GM21723 (cell line): ENCODE results near the gene SH3BP2.

Source experiments
- ATAC-seq: cut with Tn5 transposase; IDR thresholded peaks from one replicate; pipeline ENCODE4 v1.9.1; 2021; ENCODE audit warnings: mild to moderate bottlenecking, moderate library complexity; ENCODE audit not compliant: unreplicated experiment

Gene SH3BP2

GRCh38 chr4:2849267-2850152 lies 56.6 kb downstream of the SH3BP2 start:
- ATAC-seq = no peak

GRCh38 chr4:2850966-2851798 lies 58.3 kb downstream of the SH3BP2 start:
- ATAC-seq = no peak

GRCh38 chr4:2852481-2852921 lies 59.6 kb downstream of the SH3BP2 start:
- ATAC-seq = no peak

- ATAC-seq = no peak
Observed at GRCh38 chr4:2855584-2855983, 62.7 kb downstream of the SH3BP2 start.

DNA sequence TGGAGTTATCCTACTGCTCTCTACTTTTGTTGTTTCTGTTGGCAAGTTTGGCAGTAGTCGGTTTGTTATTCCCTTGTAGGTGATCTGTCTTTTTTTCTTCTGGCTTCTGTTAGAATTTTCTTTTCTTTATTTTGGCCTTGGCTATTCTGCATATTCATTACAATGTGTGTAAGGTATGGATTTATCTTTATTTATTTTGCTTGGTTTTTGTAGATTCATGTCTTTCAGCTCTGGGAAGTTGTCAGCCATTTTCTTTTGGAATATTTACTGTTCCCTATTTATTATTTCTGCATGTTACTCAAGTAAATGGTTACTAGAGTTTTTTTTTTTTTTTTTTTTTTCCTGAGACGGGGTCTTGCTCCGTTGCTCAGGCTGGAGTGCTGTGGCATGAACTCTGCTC lies 63.4 kb downstream of the SH3BP2 start:
- no peak for ATAC-seq

DNA sequence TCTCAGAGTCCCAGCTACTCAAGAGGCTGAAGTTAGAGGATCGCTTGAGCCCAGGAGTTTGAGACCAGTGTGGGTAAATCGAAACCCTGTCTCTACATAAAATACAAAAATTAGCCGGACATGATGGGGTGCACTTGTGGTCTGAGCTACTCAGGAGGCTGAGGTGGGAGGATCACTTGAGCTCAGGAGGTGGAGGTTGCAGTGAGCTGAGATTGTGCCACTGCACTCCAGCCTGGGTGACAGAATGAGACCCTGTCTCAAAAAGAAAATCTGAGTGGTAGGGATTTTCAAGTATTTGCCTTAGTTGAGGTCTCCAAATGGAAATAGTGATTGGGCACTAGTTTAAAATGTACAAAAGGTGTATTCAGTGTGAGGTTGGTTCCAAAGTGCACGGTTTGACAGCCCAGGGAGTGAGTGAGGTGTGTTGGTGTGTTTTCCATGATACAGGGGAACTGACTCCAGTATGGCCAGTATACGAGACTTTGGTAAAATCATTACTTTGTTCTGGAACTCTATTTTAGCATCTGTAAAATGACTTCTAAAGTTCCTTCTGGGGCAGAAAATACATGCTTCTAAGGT lies 64.6 kb downstream of the SH3BP2 start:
- no peak for ATAC-seq

DNA sequence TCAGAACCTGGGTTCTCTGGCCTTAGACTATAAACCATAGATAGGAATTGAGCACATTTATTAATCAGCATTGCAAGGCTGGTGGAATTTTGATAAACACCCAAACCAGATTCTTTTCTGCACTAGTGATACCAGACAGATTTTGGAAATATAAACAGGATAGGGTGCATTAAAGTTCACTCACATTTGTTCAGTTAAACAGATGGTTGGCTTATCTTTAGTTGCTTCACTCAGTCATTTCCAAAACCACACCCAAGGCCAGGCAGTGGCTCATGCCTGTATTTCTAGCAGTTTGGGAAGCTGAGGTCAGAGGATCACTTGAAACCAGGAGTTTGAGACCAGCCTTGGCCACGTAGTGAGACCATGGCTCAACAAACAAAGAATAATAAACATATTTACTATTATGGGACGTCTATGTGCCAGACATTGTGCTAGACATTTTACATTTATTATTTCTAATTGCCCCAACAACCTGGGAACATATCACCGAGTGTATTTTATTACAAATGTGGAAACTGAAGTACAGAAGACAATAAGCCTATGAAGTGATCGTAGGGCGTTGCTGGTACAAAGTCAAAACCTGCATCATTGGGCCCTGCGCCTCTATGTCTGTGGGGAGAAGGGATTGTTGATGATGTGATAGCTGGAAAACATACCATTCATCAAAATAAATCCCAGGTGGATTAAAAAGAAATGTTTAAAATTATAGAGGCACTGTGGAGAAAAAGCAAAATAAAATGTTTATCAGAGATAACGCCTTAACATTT lies 65.7 kb downstream of the SH3BP2 start:
- no peak for ATAC-seq

DNA sequence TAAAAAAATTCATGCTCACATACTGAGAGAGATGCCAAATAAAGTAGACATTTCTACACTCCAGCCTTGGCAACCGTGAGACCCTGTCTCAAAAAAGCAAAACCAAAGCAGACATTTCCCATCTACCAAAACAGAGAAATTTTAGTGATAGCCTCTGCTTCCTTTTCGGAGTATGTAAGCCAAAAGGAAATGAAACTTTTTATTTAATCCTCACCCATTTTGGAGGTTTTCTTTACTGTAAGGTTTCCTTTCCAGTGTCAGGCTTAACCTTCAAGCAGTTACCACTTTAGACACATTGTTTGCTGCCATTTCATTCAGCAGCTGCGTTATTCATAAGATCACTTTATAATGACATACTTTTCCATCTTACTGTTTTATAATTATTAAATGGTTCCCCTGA lies 66.6 kb downstream of the SH3BP2 start:
- ATAC-seq = no peak

DNA sequence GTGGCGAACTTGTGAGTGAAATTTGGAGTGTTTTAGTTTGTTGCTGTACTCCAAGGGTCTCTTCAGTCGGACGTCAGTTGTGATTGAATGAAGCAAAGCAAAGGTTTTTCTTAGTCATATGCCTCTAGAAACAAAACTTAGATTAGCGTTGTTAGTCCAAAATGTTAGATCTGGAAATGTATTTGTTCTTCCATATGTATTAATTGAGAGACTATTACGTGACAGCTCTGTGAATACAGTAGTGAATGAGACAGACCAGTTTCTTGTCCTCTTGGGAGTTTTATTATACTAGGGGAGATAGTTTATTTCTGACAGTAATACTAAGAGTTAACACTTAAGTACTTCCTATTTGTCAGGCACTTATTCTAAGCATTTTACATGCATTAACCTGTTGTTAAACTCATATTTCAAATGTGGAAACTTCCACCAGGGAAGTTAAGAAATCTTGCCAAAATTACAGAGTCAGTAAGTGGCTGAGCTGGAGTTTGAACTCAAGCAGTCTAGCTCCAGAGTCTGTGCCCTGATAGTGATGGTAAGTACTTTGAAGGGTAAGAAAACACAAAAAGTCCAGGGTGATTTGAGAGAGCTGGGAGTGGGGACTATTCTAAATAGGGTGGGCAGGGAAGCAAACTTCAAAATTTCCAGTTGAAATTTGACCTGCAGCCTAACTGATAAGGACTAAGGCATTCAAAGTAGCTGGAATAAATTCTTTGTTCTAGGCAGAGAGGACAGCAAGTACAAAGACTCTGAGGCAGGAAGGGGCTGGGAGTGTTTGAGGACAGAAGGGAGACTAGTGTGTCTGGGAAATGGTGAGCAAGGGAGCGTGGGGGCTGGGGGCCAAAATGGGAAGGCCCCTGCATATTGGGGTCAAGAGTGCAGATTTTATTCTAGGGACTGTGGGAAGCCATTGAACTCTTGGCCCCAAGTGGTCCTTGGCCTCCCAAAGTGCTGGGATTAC lies 67.8 kb downstream of the SH3BP2 start:
- ATAC-seq = no peak

- no peak for ATAC-seq
Observed at GRCh38 chr4:2861631-2862436, 68.9 kb downstream of the SH3BP2 start.

DNA sequence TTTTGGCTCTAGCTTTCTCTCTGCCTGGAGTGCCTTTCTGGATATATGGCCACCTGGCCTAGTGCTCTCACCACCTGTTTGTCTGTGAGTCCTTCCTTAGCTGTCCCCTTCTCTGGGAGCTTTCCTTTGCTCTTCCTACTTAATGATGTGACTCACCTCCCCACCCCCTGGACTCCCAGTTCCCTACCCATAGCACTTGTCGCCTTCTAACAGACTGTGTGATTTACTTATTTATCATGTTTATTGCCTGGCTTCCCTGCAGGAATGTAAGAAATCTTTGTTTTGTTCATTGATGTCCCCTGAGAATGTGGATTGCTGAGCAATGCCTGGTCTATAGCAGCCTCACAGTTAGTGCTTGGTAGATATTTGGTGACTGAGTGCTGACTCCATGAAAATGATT lies 69.6 kb downstream of the SH3BP2 start:
- no peak for ATAC-seq

DNA sequence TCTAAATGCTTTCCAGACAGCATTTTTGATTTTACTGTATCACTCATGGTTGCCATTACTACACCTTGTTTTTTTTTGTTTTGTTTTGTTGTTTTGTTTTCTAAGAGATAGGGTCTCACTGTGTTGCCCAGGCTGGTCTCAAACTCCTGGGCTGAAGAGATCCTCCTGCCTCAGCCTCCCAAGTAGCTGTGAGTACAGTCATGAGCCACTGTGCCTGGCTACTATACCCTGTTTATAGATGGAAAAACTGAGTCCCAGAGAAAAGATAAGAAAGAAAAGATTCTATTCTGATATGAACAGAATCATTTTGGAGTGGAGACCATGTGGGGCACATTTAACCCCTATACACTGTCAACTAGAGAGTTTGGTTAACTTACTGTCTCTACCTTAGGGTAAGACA lies 70.8 kb downstream of the SH3BP2 start:
- ATAC-seq = no peak

GRCh38 chr4:2865196-2865780 lies 72.4 kb downstream of the SH3BP2 start:
- ATAC-seq = no peak

GRCh38 chr4:2866160-2866861 lies 73.4 kb downstream of the SH3BP2 start:
- no peak for ATAC-seq

DNA sequence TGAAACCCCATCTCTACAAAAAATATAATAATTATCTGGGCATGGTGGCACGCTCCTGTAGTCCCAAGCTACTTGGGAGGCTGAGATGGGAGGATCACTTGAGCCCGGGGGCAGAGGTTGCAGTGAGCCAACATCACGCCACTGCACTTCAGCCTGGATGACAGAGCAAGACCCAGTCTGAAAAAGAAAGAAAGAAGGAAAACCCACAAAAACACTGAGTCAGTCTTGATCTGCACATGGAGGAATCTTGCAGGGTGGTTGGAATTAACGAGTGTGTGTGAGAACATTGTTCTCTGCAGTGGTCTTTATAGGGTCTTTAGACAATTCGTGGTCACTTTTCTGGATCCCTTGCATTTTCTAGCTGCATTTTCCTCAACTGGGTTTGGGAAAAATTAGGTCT lies 74.0 kb downstream of the SH3BP2 start:
- no peak for ATAC-seq

GRCh38 chr4:2867758-2868491 lies 75.0 kb downstream of the SH3BP2 start:
- ATAC-seq = no peak

GRCh38 chr4:2868877-2869487 lies 76.1 kb downstream of the SH3BP2 start:
- no peak for ATAC-seq
